Lung (tissue), 12 donors: ENCODE data around the gene GABBR2. TPM values are rescaled to one million over a fixed set of nuclear protein-coding genes. Genes with fewer than 3 reads are reported as not detected.

ENCODE experiments used
- ATAC-seq: fragments of 200-7000 bp; cut with Tn5 transposase; one replicate; pipeline ENCODE4 v1.9.1; 2020; ENCODE audit warnings: moderate number of reproducible peaks; ENCODE audit not compliant: insufficient read depth, low FRiP score
- DNase-seq, 3 donors: peaks; one replicate each; pipeline ENCODE4 v3.0.0-alpha.2; 2013 to 2017
- H3K27ac ChIP-seq, 2 donors: one replicate each; pipeline ENCODE4 v1.5.1; 2013; ENCODE audit warnings: mild to moderate bottlenecking in 2 of 2, moderate library complexity in 2 of 2, control low read depth in 1 of 2, inconsistent platforms in 1 of 2, low read depth in 1 of 2, low read length in 1 of 2
- H3K27me3 ChIP-seq, 3 donors: one replicate each; pipeline ENCODE4 v1.5.1; 2013; ENCODE audit warnings: low read length in 2 of 3; ENCODE audit not compliant: control insufficient read depth in 3 of 3, insufficient read depth in 3 of 3
- H3K36me3 ChIP-seq, 4 donors: one replicate each; pipeline ENCODE4 v1.5.1; 2013; ENCODE audit warnings: low read length in 4 of 4, mild to moderate bottlenecking in 1 of 4, moderate library complexity in 1 of 4; ENCODE audit not compliant: control insufficient read depth in 4 of 4, insufficient read depth in 4 of 4
- H3K4me1 ChIP-seq, 5 donors: one replicate each; pipeline ENCODE4 v1.5.1; 2013; ENCODE audit warnings: low read length in 5 of 5, mild to moderate bottlenecking in 2 of 5, moderate library complexity in 1 of 5; ENCODE audit not compliant: control insufficient read depth in 5 of 5, insufficient read depth in 5 of 5
- H3K4me3 ChIP-seq: one replicate; pipeline ENCODE4 v1.5.1; 2013; ENCODE audit warnings: mild to moderate bottlenecking, control low read depth, moderate library complexity
- H3K9ac ChIP-seq, 2 donors: one replicate each; pipeline ENCODE4 v1.5.1; 2013; ENCODE audit warnings: low read length in 2 of 2, control low read depth in 1 of 2; ENCODE audit not compliant: insufficient read depth in 1 of 2
- H3K9me3 ChIP-seq, 4 donors: one replicate each; pipeline ENCODE4 v1.5.1; 2013; ENCODE audit warnings: low read length in 3 of 4, mild to moderate bottlenecking in 1 of 4, moderate library complexity in 1 of 4; ENCODE audit not compliant: control insufficient read depth in 4 of 4, insufficient read depth in 3 of 4
- CTCF ChIP-seq: IDR thresholded peaks from 2 replicates; pipeline ENCODE4 v1.5.1; 2012; ENCODE audit warnings: mild to moderate bottlenecking; ENCODE audit errors: control extremely low read depth, extremely low read depth
- WGBS, 2 donors: extraction: QIAGEN DNeasy Blood & Tissue Kit; methylation state at CpG; one replicate each; pipeline ENCODE4 v1.1.7; 2013; 5-methylcytosine and 5-hydroxymethylcytosine counted together
- polyA plus RNA-seq, 2 donors: library from polyadenylated mRNA; stranded (reverse); fragments of 200-250 nt; gene quantifications; one replicate each; pipeline ENCODE4 v1.2.1, GENCODE V29; 2013
- total RNA-seq, 2 donors: library from RNA; depleted of rRNA in 1 of 2; stranded (reverse); fragments of >200 nt in 1 of 2; gene quantifications; one replicate each; pipeline ENCODE4 v1.2.1, GENCODE V29; 2014 to 2021
- donor health status: control.
- donor health status: control.
- donor health status: Bipolar disorder and iron deficiency.
- donor health status: healthy.
- donor health status: DM: yes; HTN: yes; CAD: no.

GABBR2 gene
- total and polyA plus RNA-seq, 4 donors = 0.40 to 1.8 (median 0.64) TPM

GRCh38 chr9:98750364-98751060 is 41.8 kb upstream of the GABBR2 start:
- Histone ChIP-seq H3K9ac (no peak overlapping the region), H3K27me3 (no peaks in the 10 kb centered on the region), H3K9me3 (peaks cover 0 to 2% (median 0%) of the 10 kb centered on the region in 4 donors), H3K4me3 (no peak overlapping the region), H3K36me3 (peaks cover 0 to 32% (median 27%) of the 10 kb centered on the region in 4 donors), H3K27ac (no peak overlapping the region), H3K4me1 (no peaks in the 10 kb centered on the region)
- DNase-seq = no peak
- ATAC-seq = no peak
- TF ChIP-seq CTCF = no peak
- 61 to 78% methylated on average over 5 of the region's 5 CpGs for WGBS, 2 donors

- 94 to 97% methylated on average over 5 of the region's 5 CpGs for WGBS, 2 donors
- no peaks in the 10 kb centered on the region for H3K27me3 ChIP-seq
- H3K9me3 ChIP-seq = no peaks in the 10 kb centered on the region
- no peak overlapping the region for H3K9ac ChIP-seq
- ATAC-seq (no peak), DNase-seq (no peak)
- H3K4me3 ChIP-seq = no peak overlapping the region
- H3K36me3 ChIP-seq = peaks cover 0 to 36% (median 21%) of the 10 kb centered on the region in 4 donors
- no peaks in the 10 kb centered on the region for H3K4me1 ChIP-seq
- H3K27ac ChIP-seq = no peak overlapping the region
- TF ChIP-seq CTCF = no peak
Observed at GRCh38 chr9:98747476-98747875, 38.7 kb upstream of the GABBR2 start.

GRCh38 chr9:98745470-98745869 is 36.7 kb upstream of the GABBR2 start:
- peaks cover 0 to 28% (median 16%) of the 10 kb centered on the region in 4 donors for H3K36me3 ChIP-seq

More at GRCh38 chr9:98745470-98745869, 36.7 kb upstream of the GABBR2 start:
- H3K9me3 ChIP-seq = no peaks in the 10 kb centered on the region
- no peaks in the 10 kb centered on the region for H3K27me3 ChIP-seq
- no peak overlapping the region for H3K9ac ChIP-seq
- no peak overlapping the region for H3K4me3 ChIP-seq
- H3K27ac ChIP-seq = no peak overlapping the region
- DNase-seq (no peak), ATAC-seq (no peak)
- 92% methylated on average over 7 of the region's 7 CpGs for WGBS, 2 donors
- no peaks in the 10 kb centered on the region for H3K4me1 ChIP-seq
- no peak for TF ChIP-seq CTCF
